NCI-H2227 (cell line): ENCODE results near the gene CCDC183.
A peak's percentile ranks its signal among the peaks of the same experiment; 100 is the strongest.
"Not testable (repeated sequence)": the region's sequence is repeated elsewhere in the genome, so short reads cannot be mapped to it uniquely, and the experiment has no call there.

ENCODE experiments used
- DNase-seq: peaks from one replicate; lab custom pipeline; 2025; ENCODE audit not compliant: unreplicated experiment; lab: John Stamatoyannopoulos, UW

Gene CCDC183

GRCh38 chr9:136784249-136784996 is 11.7 kb upstream of the CCDC183 start:
- DNase-seq, result peak; percentile 42

GRCh38 chr9:136784997-136785361 is 11.2 kb upstream of the CCDC183 start:
- DNase-seq, result no peak

- DNase-seq, result not testable (repeated sequence)
Measured at GRCh38 chr9:136785565-136786355, 10.4 kb upstream of the CCDC183 start.

GRCh38 chr9:136786451-136786850 is 9.7 kb upstream of the CCDC183 start:
- DNase-seq, result no peak

GRCh38 chr9:136786983-136787382 is 9.2 kb upstream of the CCDC183 start:
- not testable (repeated sequence) for DNase-seq

- DNase-seq, result peak; percentile 83
Measured at GRCh38 chr9:136787690-136788400, 8.3 kb upstream of the CCDC183 start.

- not testable (repeated sequence) for DNase-seq
Measured at GRCh38 chr9:136788644-136789522, 7.3 kb upstream of the CCDC183 start.

GRCh38 chr9:136789523-136789937 is 6.6 kb upstream of the CCDC183 start:
- DNase-seq, result no peak

GRCh38 chr9:136790640-136791515 is 5.3 kb upstream of the CCDC183 start, which contains the start of gene TMEM141:
TSS of gene TMEM141 (plus strand) at chr9:136791344. CDS start at chr9:136791371, 27 bp downstream.
- DNase-seq, result peak; percentile 98

- DNase-seq, result peak; percentile 46
Measured at GRCh38 chr9:136791516-136792276, 4.4 kb upstream of the CCDC183 start.

GRCh38 chr9:136792321-136793085 is 3.6 kb upstream of the CCDC183 start:
- no peak for DNase-seq

GRCh38 chr9:136793086-136793946 is 2.8 kb upstream of the CCDC183 start:
- peak; percentile 15 for DNase-seq

- DNase-seq, result no peak
Measured at GRCh38 chr9:136794281-136794999, 1.7 kb upstream of the CCDC183 start.

GRCh38 chr9:136795000-136795348 is 1.2 kb upstream of the CCDC183 start:
- no peak for DNase-seq

- not testable (repeated sequence) for DNase-seq
Measured at GRCh38 chr9:136796775-136797347, 723 bp downstream of the CCDC183 start.

GRCh38 chr9:136798708-136799078 is 2.6 kb downstream of the CCDC183 start:
- DNase-seq, result no peak
